HG03097 (cell line): ENCODE data around the gene KRTAP10-4.
"Not testable (repeated sequence)": the region's sequence is repeated elsewhere in the genome, so short reads cannot be mapped to it uniquely, and the experiment has no call there.

Source experiments
- ATAC-seq: cut with Tn5 transposase; IDR thresholded peaks from one replicate; pipeline ENCODE4 v1.9.1; 2021; ENCODE audit not compliant: unreplicated experiment, low FRiP score

KRTAP10-4 gene

GRCh38 chr21:44593598-44594405, 20.3 kb downstream of the KRTAP10-4 start:
- no peak for ATAC-seq

- no peak for ATAC-seq
Measured at GRCh38 chr21:44594406-44594916, 20.9 kb downstream of the KRTAP10-4 start.

- ATAC-seq = no peak
Measured at GRCh38 chr21:44595524-44595923, 22.0 kb downstream of the KRTAP10-4 start.

GRCh38 chr21:44596068-44596725, 22.7 kb downstream of the KRTAP10-4 start:
- no peak for ATAC-seq

- no peak for ATAC-seq
Measured at GRCh38 chr21:44598061-44598460, 24.5 kb downstream of the KRTAP10-4 start.

- no peak for ATAC-seq
Measured at GRCh38 chr21:44599264-44600029, 25.9 kb downstream of the KRTAP10-4 start.

GRCh38 chr21:44600118-44600978, 26.8 kb downstream of the KRTAP10-4 start, which contains the start of gene KRTAP10-7:
Gene KRTAP10-7, plus strand, starts transcription at chr21:44600597. Its CDS starts 25 bp downstream, at chr21:44600622.
- not testable (repeated sequence) for ATAC-seq

- ATAC-seq = not testable (repeated sequence)
Measured at GRCh38 chr21:44601091-44601490, 27.6 kb downstream of the KRTAP10-4 start.

GRCh38 chr21:44601596-44602462, 28.3 kb downstream of the KRTAP10-4 start:
- ATAC-seq = no peak

- ATAC-seq = no peak
Measured at GRCh38 chr21:44602463-44602850, 28.9 kb downstream of the KRTAP10-4 start.

- ATAC-seq = no peak
Measured at GRCh38 chr21:44603109-44603875, 29.8 kb downstream of the KRTAP10-4 start.

- ATAC-seq = no peak
Measured at GRCh38 chr21:44603911-44604310, 30.4 kb downstream of the KRTAP10-4 start.

GRCh38 chr21:44606495-44606894, 33.0 kb downstream of the KRTAP10-4 start:
- no peak for ATAC-seq

GRCh38 chr21:44609193-44609592, 35.7 kb downstream of the KRTAP10-4 start:
- no peak for ATAC-seq

- not testable (repeated sequence) for ATAC-seq
Measured at GRCh38 chr21:44610157-44610843, 36.8 kb downstream of the KRTAP10-4 start.

- no peak for ATAC-seq
Measured at GRCh38 chr21:44611551-44611950, 38.0 kb downstream of the KRTAP10-4 start.

- no peak for ATAC-seq
Measured at GRCh38 chr21:44612029-44612486, 38.5 kb downstream of the KRTAP10-4 start, which contains the start of gene KRTAP10-8. Gene KRTAP10-8, plus strand, starts transcription at chr21:44612079. Its CDS starts 22 bp downstream, at chr21:44612101.
